HepG2 (cell line): ENCODE results near the gene ALDOA.

Experiments used
- FOXA3 ChIP-seq: IDR thresholded peaks from 2 replicates; pipeline ENCODE4 v1.6.1; 2016; ENCODE audit warnings: missing genetic modification reagents, missing compliant biosample characterization
- GTF3A ChIP-seq: sonication (generic); formaldehyde crosslinking; conservative IDR thresholded peaks from 2 replicates; pipeline ENCODE4 v1.4.0; 2020; ENCODE audit warnings: mild to moderate bottlenecking, missing genetic modification reagents
- NR3C1 ChIP-seq: sonication (generic); formaldehyde crosslinking; IDR thresholded peaks from 2 replicates; pipeline ENCODE4 v1.4.0; 2020; ENCODE audit warnings: missing genetic modification reagents
- RBM39 ChIP-seq: fragments of 200-400 bp; formaldehyde crosslinking; IDR thresholded peaks from one replicate; pipeline ENCODE4 v1.6.1; 2018; ENCODE audit warnings: antibody characterized with exemption, mild to moderate bottlenecking, low read depth, low read length; ENCODE audit not compliant: poor library complexity, severe bottlenecking
- TF ChIP-seq, protein P1 (sequence below): sonication (generic); formaldehyde crosslinking; IDR thresholded peaks from 2 replicates; pipeline ENCODE4 v1.5.0; 2020; ENCODE audit warnings: mild to moderate bottlenecking, missing genetic modification reagents, moderate library complexity
- TF ChIP-seq, protein P2 (sequence below), 2 experiments: IDR thresholded peaks; 2 replicates each; pipeline ENCODE4 v1.6.1; 2011 to 2012; ENCODE audit warnings: low read length in 2 of 2, borderline replicate concordance in 1 of 2, low read depth in 1 of 2, mild to moderate bottlenecking in 1 of 2, moderate library complexity in 1 of 2

DNA sequence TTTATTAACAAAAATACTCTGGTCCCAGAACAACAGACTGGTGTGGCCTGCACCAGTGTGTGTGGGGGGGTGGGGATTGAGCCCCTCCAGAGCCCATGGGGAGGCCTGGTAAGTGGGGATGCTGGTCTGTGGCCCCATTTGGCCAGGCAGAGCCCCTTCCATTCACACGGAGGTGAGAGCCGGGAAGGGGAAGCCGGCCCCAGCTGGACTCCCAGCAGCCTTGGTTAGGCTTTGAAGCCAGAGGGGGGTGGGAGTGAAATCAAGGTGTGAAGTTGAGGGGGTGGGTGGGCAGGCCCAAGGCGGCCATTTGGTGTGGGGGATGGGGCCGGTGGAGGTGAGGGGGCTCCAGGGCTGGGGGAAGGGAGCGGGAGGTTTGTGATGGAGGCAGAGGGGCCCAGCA is 20.3 kb downstream of the ALDOA start:
- no peak for TF ChIP-seq NR3C1 (CRISPR knock-in tag)
- TF ChIP-seq GTF3A (CRISPR knock-in tag), result no peak
- TF ChIP-seq FOXA3 (CRISPR knock-in tag), result no peak
- TF ChIP-seq, protein P1, sequence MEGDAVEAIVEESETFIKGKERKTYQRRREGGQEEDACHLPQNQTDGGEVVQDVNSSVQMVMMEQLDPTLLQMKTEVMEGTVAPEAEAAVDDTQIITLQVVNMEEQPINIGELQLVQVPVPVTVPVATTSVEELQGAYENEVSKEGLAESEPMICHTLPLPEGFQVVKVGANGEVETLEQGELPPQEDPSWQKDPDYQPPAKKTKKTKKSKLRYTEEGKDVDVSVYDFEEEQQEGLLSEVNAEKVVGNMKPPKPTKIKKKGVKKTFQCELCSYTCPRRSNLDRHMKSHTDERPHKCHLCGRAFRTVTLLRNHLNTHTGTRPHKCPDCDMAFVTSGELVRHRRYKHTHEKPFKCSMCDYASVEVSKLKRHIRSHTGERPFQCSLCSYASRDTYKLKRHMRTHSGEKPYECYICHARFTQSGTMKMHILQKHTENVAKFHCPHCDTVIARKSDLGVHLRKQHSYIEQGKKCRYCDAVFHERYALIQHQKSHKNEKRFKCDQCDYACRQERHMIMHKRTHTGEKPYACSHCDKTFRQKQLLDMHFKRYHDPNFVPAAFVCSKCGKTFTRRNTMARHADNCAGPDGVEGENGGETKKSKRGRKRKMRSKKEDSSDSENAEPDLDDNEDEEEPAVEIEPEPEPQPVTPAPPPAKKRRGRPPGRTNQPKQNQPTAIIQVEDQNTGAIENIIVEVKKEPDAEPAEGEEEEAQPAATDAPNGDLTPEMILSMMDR (CRISPR knock-in tag), result no peak
- TF ChIP-seq RBM39, result no peak
- TF ChIP-seq, protein P2, sequence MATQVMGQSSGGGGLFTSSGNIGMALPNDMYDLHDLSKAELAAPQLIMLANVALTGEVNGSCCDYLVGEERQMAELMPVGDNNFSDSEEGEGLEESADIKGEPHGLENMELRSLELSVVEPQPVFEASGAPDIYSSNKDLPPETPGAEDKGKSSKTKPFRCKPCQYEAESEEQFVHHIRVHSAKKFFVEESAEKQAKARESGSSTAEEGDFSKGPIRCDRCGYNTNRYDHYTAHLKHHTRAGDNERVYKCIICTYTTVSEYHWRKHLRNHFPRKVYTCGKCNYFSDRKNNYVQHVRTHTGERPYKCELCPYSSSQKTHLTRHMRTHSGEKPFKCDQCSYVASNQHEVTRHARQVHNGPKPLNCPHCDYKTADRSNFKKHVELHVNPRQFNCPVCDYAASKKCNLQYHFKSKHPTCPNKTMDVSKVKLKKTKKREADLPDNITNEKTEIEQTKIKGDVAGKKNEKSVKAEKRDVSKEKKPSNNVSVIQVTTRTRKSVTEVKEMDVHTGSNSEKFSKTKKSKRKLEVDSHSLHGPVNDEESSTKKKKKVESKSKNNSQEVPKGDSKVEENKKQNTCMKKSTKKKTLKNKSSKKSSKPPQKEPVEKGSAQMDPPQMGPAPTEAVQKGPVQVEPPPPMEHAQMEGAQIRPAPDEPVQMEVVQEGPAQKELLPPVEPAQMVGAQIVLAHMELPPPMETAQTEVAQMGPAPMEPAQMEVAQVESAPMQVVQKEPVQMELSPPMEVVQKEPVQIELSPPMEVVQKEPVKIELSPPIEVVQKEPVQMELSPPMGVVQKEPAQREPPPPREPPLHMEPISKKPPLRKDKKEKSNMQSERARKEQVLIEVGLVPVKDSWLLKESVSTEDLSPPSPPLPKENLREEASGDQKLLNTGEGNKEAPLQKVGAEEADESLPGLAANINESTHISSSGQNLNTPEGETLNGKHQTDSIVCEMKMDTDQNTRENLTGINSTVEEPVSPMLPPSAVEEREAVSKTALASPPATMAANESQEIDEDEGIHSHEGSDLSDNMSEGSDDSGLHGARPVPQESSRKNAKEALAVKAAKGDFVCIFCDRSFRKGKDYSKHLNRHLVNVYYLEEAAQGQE (IDR thresholded peaks at IDR 0.05; ENCODE audit: borderline replicate concordance in 1 of 2, low read depth in 1 of 2, low read length in 2 of 2), result no peak
